Smooth muscle cell (in vitro differentiated cells): ENCODE results near the gene TESK2. TPM values are rescaled to one million over a fixed set of nuclear protein-coding genes. Genes with fewer than 3 reads are reported as not detected.

ENCODE experiments used
- DNase-seq: peaks from one replicate; lab custom pipeline; 2025; ENCODE audit not compliant: unreplicated experiment; lab: John Stamatoyannopoulos, UW
- H2AFZ ChIP-seq: fragments of 200-600 bp; sonication (generic); 2 replicates; pipeline ENCODE4 v1.6.0; 2016; ENCODE audit warnings: antibody characterized with exemption, low read depth, mild to moderate bottlenecking
- H3F3A ChIP-seq: fragments of 200-600 bp; sonication (generic); 2 replicates; pipeline ENCODE4 v1.6.0; 2017; ENCODE audit warnings: antibody characterized with exemption, low read depth
- H3K27ac ChIP-seq: fragments of 200-600 bp; sonication (generic); 2 replicates; pipeline ENCODE4 v1.5.1; 2016; ENCODE audit warnings: low read depth, mild to moderate bottlenecking
- H3K27me3 ChIP-seq: fragments of 200-600 bp; sonication (generic); 2 replicates; pipeline ENCODE4 v1.6.1; 2016; ENCODE audit warnings: low read depth, mild to moderate bottlenecking
- H3K36me3 ChIP-seq: fragments of 200-600 bp; sonication (generic); 2 replicates; pipeline ENCODE4 v1.5.1; 2016; ENCODE audit warnings: low read depth
- H3K4me1 ChIP-seq: fragments of 200-600 bp; sonication (generic); 2 replicates; pipeline ENCODE4 v1.5.1; 2016; ENCODE audit warnings: low read depth
- H3K4me2 ChIP-seq: fragments of 200-600 bp; sonication (generic); 2 replicates; pipeline ENCODE4 v1.6.0; 2016; ENCODE audit warnings: mild to moderate bottlenecking
- H3K4me3 ChIP-seq: fragments of 200-600 bp; sonication (generic); 2 replicates; pipeline ENCODE4 v1.5.1; 2016; ENCODE audit warnings: mild to moderate bottlenecking
- H3K79me2 ChIP-seq: fragments of 200-600 bp; sonication (generic); 2 replicates; pipeline ENCODE4 v1.6.0; 2016; ENCODE audit warnings: low read depth, mild to moderate bottlenecking
- H3K9ac ChIP-seq: fragments of 200-600 bp; sonication (generic); 2 replicates; pipeline ENCODE4 v1.6.0; 2016; ENCODE audit warnings: low read depth
- H3K9me3 ChIP-seq: fragments of 200-600 bp; sonication (generic); replicated peaks from 2 replicates; pipeline ENCODE4 v1.5.1; 2016; ENCODE audit warnings: low read depth
- H4K20me1 ChIP-seq: fragments of 200-600 bp; sonication (generic); 2 replicates; pipeline ENCODE4 v1.6.0; 2016; ENCODE audit warnings: low read depth
- WGBS: methylation state at CpG from one replicate; pipeline ENCODE4 v1.1.7; 2016; ENCODE audit warnings: low lambda C conversion rate; 5-methylcytosine and 5-hydroxymethylcytosine counted together
- polyA plus RNA-seq: library from polyadenylated mRNA; unstranded; fragments of >200 nt; fragmentation: Nextera tagmentation; extraction: Ambion mirVana; gene quantifications from 2 replicates; pipeline ENCODE4 v1.2.1, GENCODE V29; 2016
- total RNA-seq: library from RNA; depleted of rRNA; stranded (reverse); fragments of >200 nt; gene quantifications from 2 replicates; pipeline ENCODE4 v1.2.3, GENCODE V29; 2014
- TF ChIP-seq, protein P1 (sequence below): fragments of 200-600 bp; sonication (generic); IDR thresholded peaks from 2 replicates; pipeline ENCODE4 v1.5.1; 2017; ENCODE audit warnings: borderline replicate concordance, mild to moderate bottlenecking, antibody characterized with exemption; ENCODE audit not compliant: insufficient read depth, poor library complexity, severe bottlenecking

Gene TESK2
- total and polyA plus RNA-seq, 2 experiments from 2014 or later, result 1.3 to 4.3 TPM

DNA sequence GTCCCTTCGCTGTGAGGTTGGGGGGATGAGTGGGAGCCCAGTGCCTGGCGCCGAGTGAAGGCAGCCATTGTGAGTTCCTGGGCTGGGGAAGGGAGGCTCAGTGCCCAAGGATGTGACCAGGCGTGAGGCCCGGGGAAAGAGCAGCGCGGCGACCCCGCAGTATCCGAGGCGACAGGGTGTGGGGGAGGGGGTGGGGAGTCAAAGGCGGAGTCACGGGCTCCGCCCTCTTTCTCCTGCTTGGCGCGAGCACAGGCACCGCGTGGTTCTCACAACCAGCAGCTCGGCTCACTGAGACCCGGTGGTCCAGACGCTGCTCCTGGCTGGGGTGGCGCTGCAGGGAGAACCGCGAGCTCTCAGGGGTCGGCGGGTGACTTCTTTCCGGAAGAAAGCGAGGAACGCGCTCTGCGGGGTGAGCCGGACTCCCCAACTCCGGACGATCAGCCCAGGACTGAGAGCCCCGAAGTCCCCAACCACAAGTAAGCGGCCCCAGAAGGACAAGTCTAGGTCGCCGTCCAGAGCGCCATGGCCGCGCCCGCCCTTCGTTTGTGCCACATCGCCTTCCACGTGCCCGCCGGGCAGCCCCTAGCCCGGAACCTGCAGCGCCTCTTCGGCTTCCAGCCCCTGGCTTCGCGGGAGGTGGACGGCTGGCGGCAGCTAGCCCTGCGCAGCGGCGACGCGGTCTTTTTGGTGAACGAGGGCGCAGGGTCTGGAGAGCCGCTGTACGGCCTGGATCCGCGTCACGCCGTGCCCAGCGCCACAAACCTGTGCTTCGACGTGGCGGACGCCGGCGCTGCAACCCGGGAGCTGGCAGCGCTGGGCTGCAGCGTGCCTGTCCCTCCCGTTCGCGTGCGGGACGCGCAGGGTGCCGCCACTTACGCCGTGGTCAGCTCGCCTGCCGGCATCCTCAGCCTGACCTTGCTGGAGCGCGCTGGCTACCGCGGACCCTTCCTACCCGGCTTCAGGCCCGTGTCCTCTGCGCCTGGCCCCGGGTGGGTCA, 164.0 kb downstream of the TESK2 start, which contains the start of gene HPDL:
HPDL (plus strand) TSS at position 269 of the 997 bp plus-strand sequence; CDS start at position 523, 254 bp downstream.
- Histone ChIP-seq H3K4me1 (peaks cover 11% of the 10 kb centered on the region), H3K4me3 (peak within 1 kb of the TSS; percentile 53), H3K27ac (no peak within 1 kb of the TSS), H3K9ac (no peak within 1 kb of the TSS), H3F3A (peaks cover 3% of the 10 kb centered on the region), H3K4me2 (peak within 1 kb of the TSS; percentile 84), H3K27me3 (no peaks in the 10 kb centered on the region), H3K79me2 (no peaks in the 10 kb centered on the region), H3K9me3 (no peaks in the 10 kb centered on the region), H4K20me1 (no peaks in the 10 kb centered on the region), H2AFZ (peak within 1 kb of the TSS; percentile 10), H3K36me3 (no peaks in the 10 kb centered on the region)
- TF ChIP-seq, protein P1, sequence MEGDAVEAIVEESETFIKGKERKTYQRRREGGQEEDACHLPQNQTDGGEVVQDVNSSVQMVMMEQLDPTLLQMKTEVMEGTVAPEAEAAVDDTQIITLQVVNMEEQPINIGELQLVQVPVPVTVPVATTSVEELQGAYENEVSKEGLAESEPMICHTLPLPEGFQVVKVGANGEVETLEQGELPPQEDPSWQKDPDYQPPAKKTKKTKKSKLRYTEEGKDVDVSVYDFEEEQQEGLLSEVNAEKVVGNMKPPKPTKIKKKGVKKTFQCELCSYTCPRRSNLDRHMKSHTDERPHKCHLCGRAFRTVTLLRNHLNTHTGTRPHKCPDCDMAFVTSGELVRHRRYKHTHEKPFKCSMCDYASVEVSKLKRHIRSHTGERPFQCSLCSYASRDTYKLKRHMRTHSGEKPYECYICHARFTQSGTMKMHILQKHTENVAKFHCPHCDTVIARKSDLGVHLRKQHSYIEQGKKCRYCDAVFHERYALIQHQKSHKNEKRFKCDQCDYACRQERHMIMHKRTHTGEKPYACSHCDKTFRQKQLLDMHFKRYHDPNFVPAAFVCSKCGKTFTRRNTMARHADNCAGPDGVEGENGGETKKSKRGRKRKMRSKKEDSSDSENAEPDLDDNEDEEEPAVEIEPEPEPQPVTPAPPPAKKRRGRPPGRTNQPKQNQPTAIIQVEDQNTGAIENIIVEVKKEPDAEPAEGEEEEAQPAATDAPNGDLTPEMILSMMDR, result no peak
- DNase-seq, result no peak
- WGBS, result 34% methylated on average over 89 of the region's 96 CpGs

DNA sequence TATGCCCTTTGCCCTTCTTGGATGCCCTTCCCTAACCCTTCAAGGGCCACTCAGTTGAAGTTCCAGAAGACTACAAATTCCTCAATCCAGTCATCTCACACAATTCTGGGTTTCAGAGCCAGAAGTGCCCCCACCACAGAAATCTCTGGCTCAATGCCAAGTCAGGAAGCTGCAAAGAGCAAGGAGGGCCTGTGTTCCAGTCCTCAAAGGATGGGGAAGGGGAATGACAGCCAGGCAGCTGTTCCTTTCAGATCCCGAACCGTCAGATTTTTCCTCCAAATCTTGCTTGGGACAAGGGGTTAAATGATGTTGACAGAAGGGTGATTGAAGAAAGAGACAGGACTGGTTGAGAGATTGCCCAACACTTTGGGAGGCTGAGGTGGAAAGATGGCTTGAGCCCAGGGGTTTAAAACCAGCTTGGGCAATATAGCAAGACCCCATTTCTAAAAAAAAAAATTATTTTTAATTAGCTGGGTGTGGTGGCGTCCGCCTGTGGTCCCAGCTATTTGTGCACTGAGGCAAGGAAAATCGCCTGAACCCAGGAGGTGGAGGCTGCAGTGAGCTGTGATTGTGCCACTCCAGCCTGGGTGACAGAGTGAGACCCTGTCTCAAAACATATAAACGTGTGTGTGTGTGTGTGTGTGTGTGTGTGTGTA, 165.0 kb downstream of the TESK2 start:
- Histone ChIP-seq H3K4me3 (peak overlapping the region; percentile 53), H3F3A (peaks cover 3% of the 10 kb centered on the region), H3K27ac (no peak overlapping the region), H3K79me2 (no peaks in the 10 kb centered on the region), H3K36me3 (no peaks in the 10 kb centered on the region), H4K20me1 (no peaks in the 10 kb centered on the region), H2AFZ (peak overlapping the region; percentile 10), H3K9me3 (no peaks in the 10 kb centered on the region), H3K9ac (no peak overlapping the region), H3K27me3 (no peaks in the 10 kb centered on the region), H3K4me2 (peak overlapping the region; percentile 84), H3K4me1 (peaks cover 19% of the 10 kb centered on the region)
- 67% methylated on average over 6 of the region's 6 CpGs for WGBS
- DNase-seq, result no peak
- TF ChIP-seq, protein P1, result no peak

DNA sequence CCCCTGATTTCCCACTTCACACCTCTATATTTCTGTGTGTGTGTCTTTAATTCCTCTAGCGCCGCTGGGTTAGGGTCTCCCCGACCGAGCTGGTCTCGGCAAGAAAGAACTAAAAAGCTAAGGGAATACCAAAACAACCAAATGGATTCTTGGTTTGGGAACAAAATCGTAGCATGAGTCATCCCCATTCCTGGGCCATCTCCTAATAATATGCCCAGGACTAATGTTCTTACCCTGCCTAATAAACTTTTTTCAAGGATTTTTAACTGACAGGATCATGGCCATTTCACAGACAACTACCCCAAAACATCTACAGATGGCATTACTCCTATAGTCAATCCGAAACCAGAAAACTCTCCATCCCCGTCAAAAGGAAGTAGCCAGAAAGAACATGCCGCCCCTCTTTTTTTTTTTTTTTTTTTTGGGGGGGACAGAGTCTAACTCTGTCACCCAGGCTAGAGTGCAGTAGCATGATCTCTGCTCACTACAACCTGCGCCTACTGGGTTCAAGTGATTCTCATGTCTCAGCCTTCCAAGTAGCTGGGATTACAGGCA, 168.4 kb downstream of the TESK2 start:
- H3K27ac ChIP-seq, result no peak overlapping the region
- H3K9me3 ChIP-seq, result no peaks in the 10 kb centered on the region
- H3K79me2 ChIP-seq, result no peaks in the 10 kb centered on the region
- TF ChIP-seq, protein P1, result no peak
- no peaks in the 10 kb centered on the region for H3K27me3 ChIP-seq
- 77% methylated on average over 10 of the region's 10 CpGs for WGBS
- H3K4me3 ChIP-seq, result no peak overlapping the region
- H3K4me1 ChIP-seq, result peaks cover 9% of the 10 kb centered on the region
- H3K4me2 ChIP-seq, result no peak overlapping the region
- H4K20me1 ChIP-seq, result no peaks in the 10 kb centered on the region
- no peak for DNase-seq
- no peak overlapping the region for H2AFZ ChIP-seq
- no peaks in the 10 kb centered on the region for H3F3A ChIP-seq
- no peaks in the 10 kb centered on the region for H3K36me3 ChIP-seq
- H3K9ac ChIP-seq, result no peak overlapping the region
